Measurements from ENCODE around the gene DOCK3. TPM values are rescaled to one million over a fixed set of nuclear protein-coding genes. Genes with fewer than 3 reads are reported as not detected.

Gene DOCK3
- total and polyA plus RNA-seq, 2 of the 4 experiments (the other 2 are of a cell fraction): under 0.01 to 0.12 TPM

DNA sequence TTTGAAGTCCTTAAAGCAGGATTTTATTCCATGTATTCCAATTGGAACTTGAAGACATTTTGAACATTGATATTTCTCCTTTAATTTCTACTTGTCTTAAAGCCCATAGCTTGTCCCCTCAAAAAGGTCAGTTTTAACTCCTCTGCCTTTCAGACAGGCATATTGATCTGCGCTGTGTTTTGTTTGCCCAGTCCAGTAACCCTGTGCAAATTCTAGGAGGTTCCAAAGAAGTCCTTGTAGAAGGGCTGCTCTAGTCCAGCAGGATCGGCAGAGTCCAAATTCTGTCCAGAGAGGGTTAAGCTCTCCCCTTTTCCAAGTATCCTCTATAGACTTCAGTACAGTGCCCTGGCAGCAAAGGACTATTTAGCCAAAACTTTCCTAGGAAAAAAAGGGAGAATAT is 604.7 kb downstream of the DOCK3 start:
- H3K56ac ChIP-seq (ENCODE audit: extremely low read depth, insufficient read depth, low read length): no peak overlapping the region
- WGBS, 2 experiments (ENCODE audit: extremely low coverage in 2 of 2, insufficient read length in 1 of 2): no CpG with 5 or more reads among the region's 2 CpGs
- no peak overlapping the region for H2BK120ac ChIP-seq (ENCODE audit: low read depth, low read length)
- H2BK20ac ChIP-seq (ENCODE audit: low read depth, low read length): no peak overlapping the region
- no peak overlapping the region for H3K23ac ChIP-seq (ENCODE audit: low read depth, low read length)
- no peak overlapping the region for H4K91ac ChIP-seq (ENCODE audit: insufficient read depth, low read depth, low read length)
- CTCF ChIA-PET: no interaction called here
- H3K4me1 ChIP-seq (ENCODE audit: control insufficient read depth, insufficient read depth, low read length): no peaks in the 10 kb centered on the region; the same call in 1 of the 2 replicates
- H4K8ac ChIP-seq (ENCODE audit: low read depth in 2 of 2, low read length in 2 of 2): no peak overlapping the region
- no peak overlapping the region for H2AFZ ChIP-seq (replicated peaks; ENCODE audit: low read length, poor library complexity)
- in situ Hi-C loops (cut with MboI; ENCODE audit: low sequenced_read_pairs): no loop called here
- no peak overlapping the region for H2BK15ac ChIP-seq (ENCODE audit: low read depth, low read length)
- no peaks in the 10 kb centered on the region for H3K9me1 ChIP-seq (ENCODE audit: insufficient read depth, low read length)
- H3K36me3 ChIP-seq (ENCODE audit: control insufficient read depth, insufficient read depth, low read length): no peaks in the 10 kb centered on the region
- H3K27me3 ChIP-seq (ENCODE audit: control insufficient read depth, insufficient read depth, low read length): peaks cover 7% of the 10 kb centered on the region
- dilution Hi-C loops (cut with HindIII; ENCODE audit: low sequenced_read_pairs, unreplicated experiment): no loop called here
- H3K4me2 ChIP-seq (ENCODE audit: low read depth, low read length): no peak overlapping the region
- H3K4me3 ChIP-seq (ENCODE audit: insufficient read depth, low read depth, low read length): no peak overlapping the region
- no peak overlapping the region for H2AK9ac ChIP-seq (replicated peaks; ENCODE audit: low read depth, low read length, poor library complexity)
- POLR2A ChIA-PET (ENCODE audit: unreplicated experiment): no interaction called here
- intact Hi-C loops (cut with micrococcal nuclease): no loop called here
- H3K14ac ChIP-seq (replicated peaks; ENCODE audit: low read depth, low read length): no peak overlapping the region
- no peaks in the 10 kb centered on the region for H4K20me1 ChIP-seq (ENCODE audit: insufficient read depth, low read length)
- H3K18ac ChIP-seq (ENCODE audit: low read depth, low read length): no peak overlapping the region
- no peak overlapping the region for H3K4ac ChIP-seq (ENCODE audit: low read depth, low read length)
- H3K9me3 ChIP-seq (ENCODE audit: control insufficient read depth, insufficient read depth, low read length): peaks cover 3% of the 10 kb centered on the region; the same call in 1 of the 2 replicates
- H3K79me1 ChIP-seq (ENCODE audit: low read depth in 1 of 2, low read length in 2 of 2): no peaks in the 10 kb centered on the region
- no peak for DNase-seq
- no peak overlapping the region for H3K27ac ChIP-seq (ENCODE audit: insufficient read depth, low read length)
- no peak overlapping the region for H2AK5ac ChIP-seq (ENCODE audit: low read depth, low read length)
- BruUV-seq (replicated peaks): no TSS peak
- no peak for ATAC-seq (ENCODE audit: low read depth)
- no peak for TF ChIP-seq BHLHE40 (IDR thresholded peaks at IDR 0.05; ENCODE audit: low read depth, low read length)
- TF ChIP-seq, protein P1, sequence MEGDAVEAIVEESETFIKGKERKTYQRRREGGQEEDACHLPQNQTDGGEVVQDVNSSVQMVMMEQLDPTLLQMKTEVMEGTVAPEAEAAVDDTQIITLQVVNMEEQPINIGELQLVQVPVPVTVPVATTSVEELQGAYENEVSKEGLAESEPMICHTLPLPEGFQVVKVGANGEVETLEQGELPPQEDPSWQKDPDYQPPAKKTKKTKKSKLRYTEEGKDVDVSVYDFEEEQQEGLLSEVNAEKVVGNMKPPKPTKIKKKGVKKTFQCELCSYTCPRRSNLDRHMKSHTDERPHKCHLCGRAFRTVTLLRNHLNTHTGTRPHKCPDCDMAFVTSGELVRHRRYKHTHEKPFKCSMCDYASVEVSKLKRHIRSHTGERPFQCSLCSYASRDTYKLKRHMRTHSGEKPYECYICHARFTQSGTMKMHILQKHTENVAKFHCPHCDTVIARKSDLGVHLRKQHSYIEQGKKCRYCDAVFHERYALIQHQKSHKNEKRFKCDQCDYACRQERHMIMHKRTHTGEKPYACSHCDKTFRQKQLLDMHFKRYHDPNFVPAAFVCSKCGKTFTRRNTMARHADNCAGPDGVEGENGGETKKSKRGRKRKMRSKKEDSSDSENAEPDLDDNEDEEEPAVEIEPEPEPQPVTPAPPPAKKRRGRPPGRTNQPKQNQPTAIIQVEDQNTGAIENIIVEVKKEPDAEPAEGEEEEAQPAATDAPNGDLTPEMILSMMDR (conservative IDR thresholded peaks at IDR 0.05; ENCODE audit: low read depth, low read length): no peak
- no peak for TF ChIP-seq CHD1 (IDR thresholded peaks at IDR 0.05; ENCODE audit: low read depth, low read length)
- TF ChIP-seq, protein P2, sequence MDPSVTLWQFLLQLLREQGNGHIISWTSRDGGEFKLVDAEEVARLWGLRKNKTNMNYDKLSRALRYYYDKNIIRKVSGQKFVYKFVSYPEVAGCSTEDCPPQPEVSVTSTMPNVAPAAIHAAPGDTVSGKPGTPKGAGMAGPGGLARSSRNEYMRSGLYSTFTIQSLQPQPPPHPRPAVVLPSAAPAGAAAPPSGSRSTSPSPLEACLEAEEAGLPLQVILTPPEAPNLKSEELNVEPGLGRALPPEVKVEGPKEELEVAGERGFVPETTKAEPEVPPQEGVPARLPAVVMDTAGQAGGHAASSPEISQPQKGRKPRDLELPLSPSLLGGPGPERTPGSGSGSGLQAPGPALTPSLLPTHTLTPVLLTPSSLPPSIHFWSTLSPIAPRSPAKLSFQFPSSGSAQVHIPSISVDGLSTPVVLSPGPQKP (IDR thresholded peaks at IDR 0.05; ENCODE audit: borderline replicate concordance, low read depth, low read length): no peak
- TF ChIP-seq MXI1 (IDR thresholded peaks at IDR 0.05; ENCODE audit: borderline replicate concordance, low read depth, low read length): no peak
- H2BK5ac ChIP-seq (ENCODE audit: low read depth, low read length, poor library complexity, severe bottlenecking): no peak overlapping the region
- H4K5ac ChIP-seq (ENCODE audit: low read depth, low read length): no peak overlapping the region
- H3K9ac ChIP-seq (ENCODE audit: low read depth, low read length): no peak overlapping the region

Measured in IMR-90 (cell line).